Urinary bladder (tissue), 2 donors: ENCODE results near the gene FAM222A. TPM values are rescaled to one million over a fixed set of nuclear protein-coding genes. Genes with fewer than 3 reads are reported as not detected.

Experiments
- polyA plus RNA-seq: library from polyadenylated mRNA; stranded (reverse); fragments of 200-250 nt; gene quantifications from one replicate; pipeline ENCODE4 v1.2.3, GENCODE V29; 2013
- total RNA-seq: library from RNA; depleted of rRNA; stranded (reverse); fragments of >200 nt; gene quantifications from one replicate; pipeline ENCODE4 v1.2.3, GENCODE V29; 2014
- donor health status: healthy.

The FAM222A gene
- total and polyA plus RNA-seq, 2 donors, result 1.2 TPM

Other genes starting within 250 kb of the FAM222A start
- 34.2 TPM for gene KCTD10, start 236.5 kb upstream of the FAM222A start, total RNA-seq
- 84.5 TPM for gene KCTD10, start 236.5 kb upstream of the FAM222A start, polyA plus RNA-seq
- gene UBE3B, start 236.2 kb upstream of the FAM222A start, total RNA-seq, result 40.1 TPM
- 22.7 TPM for gene UBE3B, start 236.2 kb upstream of the FAM222A start, polyA plus RNA-seq
- 15.9 TPM for gene MMAB, start 140.3 kb upstream of the FAM222A start, total RNA-seq
- 26.7 TPM for gene MMAB, start 140.3 kb upstream of the FAM222A start, polyA plus RNA-seq
- 10.5 TPM for gene MVK, start 140.0 kb upstream of the FAM222A start, total RNA-seq
- gene MVK, start 140.0 kb upstream of the FAM222A start, polyA plus RNA-seq, result 13.2 TPM
- 0.90 TPM for gene TRPV4, start 119.6 kb downstream of the FAM222A start, total RNA-seq
- gene TRPV4, start 119.6 kb downstream of the FAM222A start, polyA plus RNA-seq, result 1.2 TPM
- 60.2 TPM for gene GLTP, start 166.7 kb downstream of the FAM222A start, total RNA-seq
- gene GLTP, start 166.7 kb downstream of the FAM222A start, polyA plus RNA-seq, result 26.0 TPM
- gene TCHP, start 186.4 kb downstream of the FAM222A start, total RNA-seq, result 10.3 TPM
- gene TCHP, start 186.4 kb downstream of the FAM222A start, polyA plus RNA-seq, result 15.5 TPM